A549 (cell line): ENCODE measurements around the gene MED22.

ENCODE experiments used
- PHF8 ChIP-seq: fragments of 200-600 bp; sonication (generic); IDR thresholded peaks from 2 replicates; pipeline ENCODE4 v1.6.1; 2016; ENCODE audit warnings: low read depth, mild to moderate bottlenecking, antibody characterized with exemption, moderate library complexity, borderline replicate concordance
- POLR2AphosphoS2 ChIP-seq: conservative IDR thresholded peaks from 2 replicates; pipeline ENCODE4 v1.6.1; 2012; ENCODE audit warnings: low read length, improper control_type of control experiment, inconsistent platforms
- TF ChIP-seq, protein P1 (sequence below): fragments of >200 bp; sonication (Bioruptor Twin); formaldehyde crosslinking; IDR thresholded peaks from 3 replicates; pipeline ENCODE4 v1.5.1; 2016
- TF ChIP-seq, protein P2 (sequence below): fragments of 150-350 bp; IDR thresholded peaks from 2 replicates; pipeline ENCODE4 v1.6.1; 2014; ENCODE audit warnings: low read depth, mild to moderate bottlenecking, low read length

DNA sequence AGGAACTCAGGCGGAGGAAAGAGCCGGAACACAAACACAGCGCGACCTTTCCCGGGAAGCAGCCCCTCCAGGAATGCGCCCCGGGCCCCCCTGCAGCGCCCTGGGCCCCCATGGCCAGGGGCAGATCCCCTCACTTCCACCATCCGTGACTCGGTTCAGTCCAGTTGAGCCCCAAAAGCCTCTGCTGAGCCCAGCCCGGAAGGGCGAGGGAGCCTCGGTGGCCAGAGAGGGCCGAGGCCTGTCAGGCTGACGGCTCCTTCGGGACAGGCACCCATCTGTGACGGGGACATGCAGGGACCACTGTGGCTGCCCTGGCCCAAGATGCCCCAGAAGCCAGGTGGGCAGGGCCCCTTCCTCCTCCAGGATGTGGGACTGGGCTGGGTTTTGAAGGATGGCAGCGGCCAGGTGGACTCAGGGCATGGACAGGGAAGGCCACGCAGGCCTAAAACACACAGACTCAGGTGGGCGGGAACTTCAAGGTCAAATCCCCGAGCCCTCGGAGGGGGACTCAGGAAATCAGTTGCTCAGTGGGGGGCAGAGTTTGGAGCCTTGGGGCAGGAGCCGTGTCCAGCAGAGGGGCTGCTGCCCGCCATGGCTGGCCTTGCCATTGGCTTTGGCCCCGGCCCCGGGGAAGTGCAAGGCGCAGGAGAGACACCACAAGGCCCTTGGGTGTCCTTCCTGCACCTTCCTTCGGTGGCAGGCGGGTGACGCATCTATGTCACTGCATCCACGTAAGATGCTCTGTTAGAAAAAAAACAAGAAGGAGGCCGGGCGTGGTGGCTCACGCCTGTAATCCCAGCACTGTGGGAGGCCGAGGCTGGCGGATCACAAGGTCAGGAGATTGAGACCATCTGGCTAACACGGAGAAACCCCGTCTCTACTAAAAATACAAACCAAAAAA is 43.2 kb downstream of the MED22 start:
- TF ChIP-seq, protein P1, sequence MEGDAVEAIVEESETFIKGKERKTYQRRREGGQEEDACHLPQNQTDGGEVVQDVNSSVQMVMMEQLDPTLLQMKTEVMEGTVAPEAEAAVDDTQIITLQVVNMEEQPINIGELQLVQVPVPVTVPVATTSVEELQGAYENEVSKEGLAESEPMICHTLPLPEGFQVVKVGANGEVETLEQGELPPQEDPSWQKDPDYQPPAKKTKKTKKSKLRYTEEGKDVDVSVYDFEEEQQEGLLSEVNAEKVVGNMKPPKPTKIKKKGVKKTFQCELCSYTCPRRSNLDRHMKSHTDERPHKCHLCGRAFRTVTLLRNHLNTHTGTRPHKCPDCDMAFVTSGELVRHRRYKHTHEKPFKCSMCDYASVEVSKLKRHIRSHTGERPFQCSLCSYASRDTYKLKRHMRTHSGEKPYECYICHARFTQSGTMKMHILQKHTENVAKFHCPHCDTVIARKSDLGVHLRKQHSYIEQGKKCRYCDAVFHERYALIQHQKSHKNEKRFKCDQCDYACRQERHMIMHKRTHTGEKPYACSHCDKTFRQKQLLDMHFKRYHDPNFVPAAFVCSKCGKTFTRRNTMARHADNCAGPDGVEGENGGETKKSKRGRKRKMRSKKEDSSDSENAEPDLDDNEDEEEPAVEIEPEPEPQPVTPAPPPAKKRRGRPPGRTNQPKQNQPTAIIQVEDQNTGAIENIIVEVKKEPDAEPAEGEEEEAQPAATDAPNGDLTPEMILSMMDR = no peak
- TF ChIP-seq, protein P2, sequence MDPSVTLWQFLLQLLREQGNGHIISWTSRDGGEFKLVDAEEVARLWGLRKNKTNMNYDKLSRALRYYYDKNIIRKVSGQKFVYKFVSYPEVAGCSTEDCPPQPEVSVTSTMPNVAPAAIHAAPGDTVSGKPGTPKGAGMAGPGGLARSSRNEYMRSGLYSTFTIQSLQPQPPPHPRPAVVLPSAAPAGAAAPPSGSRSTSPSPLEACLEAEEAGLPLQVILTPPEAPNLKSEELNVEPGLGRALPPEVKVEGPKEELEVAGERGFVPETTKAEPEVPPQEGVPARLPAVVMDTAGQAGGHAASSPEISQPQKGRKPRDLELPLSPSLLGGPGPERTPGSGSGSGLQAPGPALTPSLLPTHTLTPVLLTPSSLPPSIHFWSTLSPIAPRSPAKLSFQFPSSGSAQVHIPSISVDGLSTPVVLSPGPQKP = no peak
- TF ChIP-seq PHF8 (no peak), POLR2AphosphoS2 (no peak)
